Measurements from ENCODE around the gene ATE1.
"Not testable (repeated sequence)": the region's sequence is repeated elsewhere in the genome, so short reads cannot be mapped to it uniquely, and the experiment has no call there.

Gene ATE1

GRCh38 chr10:121921238-121921931, 6.4 kb downstream of the ATE1 start:
- H3K79me2 ChIP-seq (ENCODE audit: control insufficient read depth, insufficient read depth, low read length, poor library complexity) = no peaks in the 10 kb centered on the region

GRCh38 chr10:121919666-121920065, 8.2 kb downstream of the ATE1 start:
- Histone ChIP-seq H3K18ac (ENCODE audit: low read length) (no peak overlapping the region), H3K79me2 (ENCODE audit: control insufficient read depth, insufficient read depth, low read length, poor library complexity) (no peaks in the 10 kb centered on the region), H3K23ac (ENCODE audit: low read length) (no peak overlapping the region), H2BK120ac (ENCODE audit: insufficient read depth, low read length, poor library complexity) (no peak overlapping the region), H4K8ac (ENCODE audit: low read depth, low read length) (no peak overlapping the region), H2BK12ac (ENCODE audit: low read length) (no peak overlapping the region), H3K27me3 (ENCODE audit: insufficient read depth, low read length) (no peaks in the 10 kb centered on the region), H4K91ac (ENCODE audit: low read depth, low read length) (no peak overlapping the region), H3K9me3 (ENCODE audit: insufficient read depth, low read depth, low read length) (no peaks in the 10 kb centered on the region), H3K4me2 (ENCODE audit: low read length) (no peak overlapping the region), H3K4ac (ENCODE audit: low read depth, low read length) (no peak overlapping the region), H3K27ac (ENCODE audit: low read depth, low read length) (no peak overlapping the region), H3K79me1 (ENCODE audit: low read length) (no peaks in the 10 kb centered on the region), H3K4me1 (ENCODE audit: control insufficient read depth in 1 of 2, insufficient read depth in 2 of 2, low read length in 2 of 2) (no peaks in the 10 kb centered on the region), H3K4me3 (ENCODE audit: low read depth, low read length) (no peak overlapping the region), H2BK5ac (ENCODE audit: low read depth, low read length, poor library complexity) (no peak overlapping the region), H2AK5ac (ENCODE audit: low read length) (no peak overlapping the region), H3K9ac (ENCODE audit: low read length) (no peak overlapping the region), H2AFZ (ENCODE audit: insufficient read depth, low read length, poor library complexity) (no peak overlapping the region), H3K36me3 (ENCODE audit: control insufficient read depth in 1 of 2, insufficient read depth in 2 of 2, low read length in 2 of 2) (peaks cover 0 to 8% of the 10 kb centered on the region in 2 experiments), H4K12ac (ENCODE audit: low read depth, low read length) (no peak overlapping the region), H3K14ac (ENCODE audit: low read length) (no peak overlapping the region)
- DNase-seq = no peak
- WGBS (ENCODE audit: extremely low coverage, insufficient coverage, insufficient read length) = no CpG with 5 or more reads among the region's 10 CpGs

More at GRCh38 chr10:121921238-121921931, 6.4 kb downstream of the ATE1 start:
- no peak overlapping the region for H4K91ac ChIP-seq (ENCODE audit: low read depth, low read length)
- H2BK12ac ChIP-seq (ENCODE audit: low read length) = no peak overlapping the region
- no peak overlapping the region for H2BK5ac ChIP-seq (ENCODE audit: low read depth, low read length, poor library complexity)
- H3K23ac ChIP-seq (ENCODE audit: low read length) = no peak overlapping the region
- H3K4me2 ChIP-seq (ENCODE audit: low read length) = no peak overlapping the region
- H4K8ac ChIP-seq (ENCODE audit: low read depth, low read length) = no peak overlapping the region
- no peak overlapping the region for H3K4me3 ChIP-seq (ENCODE audit: low read depth, low read length)
- no peaks in the 10 kb centered on the region for H3K27me3 ChIP-seq (ENCODE audit: insufficient read depth, low read length)
- WGBS (ENCODE audit: extremely low coverage, insufficient coverage, insufficient read length) = no CpG with 5 or more reads among the region's 10 CpGs
- no peak overlapping the region for H2AFZ ChIP-seq (ENCODE audit: insufficient read depth, low read length, poor library complexity)
- DNase-seq = no peak
- H3K4me1 ChIP-seq (ENCODE audit: control insufficient read depth in 1 of 2, insufficient read depth in 2 of 2, low read length in 2 of 2) = no peaks in the 10 kb centered on the region
- no peak overlapping the region for H4K12ac ChIP-seq (ENCODE audit: low read depth, low read length)
- no peak overlapping the region for H3K14ac ChIP-seq (ENCODE audit: low read length)
- H3K36me3 ChIP-seq (ENCODE audit: control insufficient read depth in 1 of 2, insufficient read depth in 2 of 2, low read length in 2 of 2) = peaks cover 0 to 8% of the 10 kb centered on the region in 2 experiments
- no peak overlapping the region for H3K27ac ChIP-seq (ENCODE audit: low read depth, low read length)
- H3K79me1 ChIP-seq (ENCODE audit: low read length) = no peaks in the 10 kb centered on the region
- no peak overlapping the region for H2AK5ac ChIP-seq (ENCODE audit: low read length)
- H3K9me3 ChIP-seq (ENCODE audit: insufficient read depth, low read depth, low read length) = no peaks in the 10 kb centered on the region
- H3K18ac ChIP-seq (ENCODE audit: low read length) = no peak overlapping the region
- H2BK120ac ChIP-seq (ENCODE audit: insufficient read depth, low read length, poor library complexity) = no peak overlapping the region
- no peak overlapping the region for H3K9ac ChIP-seq (ENCODE audit: low read length)
- H3K4ac ChIP-seq (ENCODE audit: low read depth, low read length) = no peak overlapping the region

- H4K8ac ChIP-seq (ENCODE audit: low read depth, low read length); H3K36me3 ChIP-seq (ENCODE audit: control insufficient read depth in 1 of 2, insufficient read depth in 2 of 2, low read length in 2 of 2); H2BK120ac ChIP-seq (ENCODE audit: insufficient read depth, low read length, poor library complexity); H3K79me1 ChIP-seq (ENCODE audit: low read length); H2BK5ac ChIP-seq (ENCODE audit: low read depth, low read length, poor library complexity); H3K27me3 ChIP-seq (ENCODE audit: insufficient read depth, low read length); H2BK12ac ChIP-seq (ENCODE audit: low read length); H4K12ac ChIP-seq (ENCODE audit: low read depth, low read length); H3K79me2 ChIP-seq (ENCODE audit: control insufficient read depth, insufficient read depth, low read length, poor library complexity); H3K23ac ChIP-seq (ENCODE audit: low read length); H3K4me2 ChIP-seq (ENCODE audit: low read length); H3K9me3 ChIP-seq (ENCODE audit: insufficient read depth, low read depth, low read length); H3K27ac ChIP-seq (ENCODE audit: low read depth, low read length); H4K91ac ChIP-seq (ENCODE audit: low read depth, low read length); H3K4ac ChIP-seq (ENCODE audit: low read depth, low read length); H3K14ac ChIP-seq (ENCODE audit: low read length); H3K9ac ChIP-seq (ENCODE audit: low read length); DNase-seq; H3K18ac ChIP-seq (ENCODE audit: low read length); H2AK5ac ChIP-seq (ENCODE audit: low read length); H3K4me3 ChIP-seq (ENCODE audit: low read depth, low read length); H3K4me1 ChIP-seq (ENCODE audit: control insufficient read depth in 1 of 2, insufficient read depth in 2 of 2, low read length in 2 of 2); H2AFZ ChIP-seq (ENCODE audit: insufficient read depth, low read length, poor library complexity): not testable (repeated sequence)
- no CpG with 5 or more reads among the region's 7 CpGs for WGBS (ENCODE audit: extremely low coverage, insufficient coverage, insufficient read length)
Observed at GRCh38 chr10:121918800-121919199, 9.0 kb downstream of the ATE1 start.

GRCh38 chr10:121914661-121915060, 13.2 kb downstream of the ATE1 start:
- Histone ChIP-seq H4K8ac (ENCODE audit: low read depth, low read length) (no peak overlapping the region), H2AFZ (ENCODE audit: insufficient read depth, low read length, poor library complexity) (no peak overlapping the region), H4K12ac (ENCODE audit: low read depth, low read length) (no peak overlapping the region), H4K91ac (ENCODE audit: low read depth, low read length) (no peak overlapping the region), H3K4me1 (ENCODE audit: control insufficient read depth in 1 of 2, insufficient read depth in 2 of 2, low read length in 2 of 2) (no peaks in the 10 kb centered on the region), H3K9ac (ENCODE audit: low read length) (no peak overlapping the region), H3K27ac (ENCODE audit: low read depth, low read length) (no peak overlapping the region), H3K14ac (ENCODE audit: low read length) (no peak overlapping the region), H3K79me2 (ENCODE audit: control insufficient read depth, insufficient read depth, low read length, poor library complexity) (no peaks in the 10 kb centered on the region), H3K27me3 (ENCODE audit: insufficient read depth, low read length) (no peaks in the 10 kb centered on the region), H3K36me3 (ENCODE audit: control insufficient read depth in 1 of 2, insufficient read depth in 2 of 2, low read length in 2 of 2) (peaks cover 0 to 12% of the 10 kb centered on the region in 2 experiments), H3K79me1 (ENCODE audit: low read length) (no peaks in the 10 kb centered on the region), H3K4me2 (ENCODE audit: low read length) (no peak overlapping the region), H3K18ac (ENCODE audit: low read length) (no peak overlapping the region), H3K4ac (ENCODE audit: low read depth, low read length) (no peak overlapping the region), H3K23ac (ENCODE audit: low read length) (no peak overlapping the region), H3K9me3 (ENCODE audit: insufficient read depth, low read depth, low read length) (no peaks in the 10 kb centered on the region), H2BK5ac (ENCODE audit: low read depth, low read length, poor library complexity) (no peak overlapping the region), H2BK12ac (ENCODE audit: low read length) (no peak overlapping the region), H2BK120ac (ENCODE audit: insufficient read depth, low read length, poor library complexity) (no peak overlapping the region), H3K4me3 (ENCODE audit: low read depth, low read length) (no peak overlapping the region), H2AK5ac (ENCODE audit: low read length) (no peak overlapping the region)
- no peak for DNase-seq
- no CpG with 5 or more reads among the region's 6 CpGs for WGBS (ENCODE audit: extremely low coverage, insufficient coverage, insufficient read length)

Measured in trophoblast cell (in vitro differentiated cells and primary cell).